BJ (cell line): ENCODE results near the gene TCOF1. TPM values are rescaled to one million over a fixed set of nuclear protein-coding genes. Genes with fewer than 3 reads are reported as not detected.

Experiments
- CTCF ChIA-PET: fragments of 350-600 bp; formaldehyde crosslinking; extraction: SDS; loops from one replicate; lab custom pipeline; 2021; ENCODE audit warnings: antibody characterized with exemption, inconsistent platforms; lab: Yijun Ruan, JAX
- POLR2A ChIA-PET: fragments of 300-600 bp; sonication (Branson Sonifier 250); formaldehyde crosslinking; extraction: SDS; loops from one replicate; lab custom pipeline; 2021; ENCODE audit warnings: antibody characterized with exemption; lab: Charles Lee
- DNase-seq: peaks from one replicate; pipeline ENCODE4 v3.0.0-alpha.2; 2011; ENCODE audit warnings: low read depth
- H3K27me3 ChIP-seq: 2 replicates; pipeline ENCODE4 v1.6.0; 2011; ENCODE audit warnings: low read length; ENCODE audit not compliant: control insufficient read depth, insufficient read depth
- H3K36me3 ChIP-seq: 2 replicates; pipeline ENCODE4 v1.5.1; 2011; ENCODE audit warnings: low read length; ENCODE audit not compliant: control insufficient read depth, insufficient read depth
- H3K4me3 ChIP-seq: 2 replicates; pipeline ENCODE4 v1.5.1; 2011; ENCODE audit warnings: low read depth, mild to moderate bottlenecking, control low read depth, low read length
- CTCF ChIP-seq: IDR thresholded peaks from 2 replicates; pipeline ENCODE4 v1.5.1; 2011; ENCODE audit warnings: low read depth, mild to moderate bottlenecking, control low read depth, inconsistent platforms, low read length, moderate library complexity; ENCODE audit not compliant: insufficient read depth
- polyA minus RNA-seq: library from RNA; depleted of rRNA, polyadenylated mRNA; stranded (reverse); fragments of >200 nt; gene quantifications from 2 replicates; pipeline ENCODE4 v1.2.3, GENCODE V29; 2011; rRNA and poly(A)+ RNA removed
- polyA plus RNA-seq: library from polyadenylated mRNA; depleted of rRNA; stranded (reverse); fragments of >200 nt; gene quantifications from 2 replicates; pipeline ENCODE4 v1.2.3, GENCODE V29; 2011; rRNA removed

Gene TCOF1
- polyA plus RNA-seq (5.7 and 9.7 TPM in 2 replicates), polyA minus RNA-seq (11.3 and 11.7 TPM in 2 replicates)

GRCh38 chr5:150357326-150358260 is at the start of gene TCOF1:
Gene TCOF1 (plus strand): TSS chr5:150357697. CDS start chr5:150357747, 50 bp downstream.
- no peak for TF ChIP-seq CTCF

GRCh38 chr5:150309101-150309885 is 48.2 kb upstream of the TCOF1 start:
- no peak for DNase-seq
- Histone ChIP-seq H3K4me3 (no peak overlapping the region), H3K36me3 (no peaks in the 10 kb centered on the region), H3K27me3 (no peaks in the 10 kb centered on the region)
- no peak for TF ChIP-seq CTCF
- ChIA-PET CTCF (interaction anchor here (1.3 kb wide), 1 partner anchor 127 kb away, joined by 3 read pairs; no protein-coding TSS in a partner anchor), POLR2A (interaction anchor here (0.6 kb wide), 1 partner anchor 155 kb away, joined by 4 read pairs; no protein-coding TSS in a partner anchor)

More at GRCh38 chr5:150357326-150358260, at the start of gene TCOF1:
- POLR2A ChIA-PET: no interaction called here
- CTCF ChIA-PET: interaction anchor here (1.1 kb wide), 1 partner anchor 19 kb away, joined by 3 read pairs; no protein-coding TSS in a partner anchor
- H3K36me3 ChIP-seq: peaks cover 13% of the 10 kb centered on the region
- peak; percentile 57 for DNase-seq
- no peaks in the 10 kb centered on the region for H3K27me3 ChIP-seq
- H3K4me3 ChIP-seq: peak within 1 kb of the TSS; percentile 90

GRCh38 chr5:150309886-150310239 is 47.6 kb upstream of the TCOF1 start:
- TF ChIP-seq CTCF: no peak
- H3K27me3 ChIP-seq: no peaks in the 10 kb centered on the region
- no peaks in the 10 kb centered on the region for H3K36me3 ChIP-seq
- ChIA-PET POLR2A (no interaction called here), CTCF (interaction anchor here (1.3 to 1.5 kb wide), 2 partner anchors 11 to 126 kb away, joined by 3 to 5 read pairs; no protein-coding TSS in a partner anchor)
- H3K4me3 ChIP-seq: no peak overlapping the region
- no peak for DNase-seq

GRCh38 chr5:150310246-150310645 is 47.3 kb upstream of the TCOF1 start:
- Histone ChIP-seq H3K36me3 (no peaks in the 10 kb centered on the region), H3K27me3 (no peaks in the 10 kb centered on the region), H3K4me3 (no peak overlapping the region)
- ChIA-PET CTCF (interaction anchor here (1.3 to 1.5 kb wide), 3 partner anchors 8 to 126 kb away, joined by 3 to 5 read pairs (median 4); partner anchors contain the start of gene ARSI), POLR2A (no interaction called here)
- no peak for DNase-seq
- no peak for TF ChIP-seq CTCF
